T47D (cell line): ENCODE results near the gene CACTIN.

Experiments
- DNase-seq, 2 experiments: peaks; one replicate each; pipeline versions ENCODE4 v3.0.0 to v3.0.0-alpha.2; 2011 to 2012; ENCODE audit warnings: low read depth in 1 of 2, low spot score in 1 of 2
- JUND ChIP-seq: IDR thresholded peaks from 2 replicates; pipeline ENCODE4 v1.6.1; 2012; ENCODE audit warnings: low read depth
- in situ Hi-C: cut with HindIII; loops from 2 replicates; pipeline ENCODE4 v1.10.0; 2016; ENCODE audit warnings: low sequenced_read_pairs, low pct_unique_long_range_greater_than_20kb

CACTIN gene

DNA sequence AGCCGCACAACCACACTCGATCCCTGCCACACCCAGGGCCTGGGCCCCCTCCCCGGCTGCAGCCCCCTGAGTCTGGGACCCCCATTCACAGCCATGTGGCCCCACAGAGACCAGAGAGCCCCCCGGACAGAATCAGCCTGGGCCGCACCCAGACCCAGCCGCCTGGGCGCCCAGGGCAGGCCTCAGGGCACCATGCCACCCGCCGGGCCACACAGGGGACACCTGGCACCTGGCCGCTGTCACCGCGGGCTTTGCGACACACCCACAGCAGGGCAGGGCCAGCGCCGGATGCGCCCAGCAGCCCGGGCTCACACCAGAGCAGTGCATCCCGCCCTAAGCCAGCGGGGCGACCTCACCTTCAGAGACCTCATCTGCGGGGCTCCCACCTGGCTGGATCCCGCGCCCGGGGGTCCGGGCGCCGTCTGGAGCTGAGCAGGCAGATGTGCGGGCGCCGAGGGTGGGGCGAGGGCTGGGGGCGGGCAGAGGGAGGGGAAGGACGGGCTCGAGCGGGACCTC lies 20.4 kb downstream of the CACTIN start:
- TF ChIP-seq JUND = no peak
- in situ Hi-C loops = no loop called here
- peak; percentile 73 to 75 for DNase-seq

DNA sequence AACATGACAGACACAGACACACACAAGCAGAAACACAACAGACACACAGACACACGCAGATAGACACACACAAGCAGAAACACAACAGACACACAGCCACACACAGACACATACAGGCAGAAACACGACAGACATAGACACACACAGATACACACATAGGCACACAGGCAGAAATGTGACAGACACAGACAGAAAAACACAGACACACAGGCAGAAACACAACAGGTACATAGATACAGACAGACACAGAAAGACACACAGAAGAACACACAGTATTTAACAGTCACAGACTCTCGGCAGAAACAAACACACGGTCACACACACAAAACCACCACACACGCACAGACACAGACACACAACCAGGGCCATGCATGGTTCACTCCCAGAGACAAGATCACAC lies 20.8 kb downstream of the CACTIN start:
- in situ Hi-C loops = no loop called here
- no peak for TF ChIP-seq JUND
- no peak for DNase-seq

DNA sequence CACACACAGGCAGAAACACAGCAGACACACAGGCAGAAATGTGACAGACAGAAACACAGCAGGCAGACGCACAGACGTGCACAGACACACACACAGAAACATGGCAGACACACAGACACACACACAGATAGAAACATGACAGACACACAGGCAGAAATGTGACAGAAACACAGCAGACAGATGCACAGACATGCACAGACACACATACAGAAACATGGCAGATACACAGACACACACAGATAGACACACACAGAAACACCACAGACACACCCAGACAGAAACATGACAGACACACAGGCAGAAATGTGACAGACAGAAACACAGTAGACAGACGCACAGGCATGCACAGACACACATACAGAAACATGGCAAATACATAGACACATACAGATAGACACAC lies 21.2 kb downstream of the CACTIN start:
- no peak for DNase-seq
- in situ Hi-C loops = no loop called here
- TF ChIP-seq JUND = no peak

DNA sequence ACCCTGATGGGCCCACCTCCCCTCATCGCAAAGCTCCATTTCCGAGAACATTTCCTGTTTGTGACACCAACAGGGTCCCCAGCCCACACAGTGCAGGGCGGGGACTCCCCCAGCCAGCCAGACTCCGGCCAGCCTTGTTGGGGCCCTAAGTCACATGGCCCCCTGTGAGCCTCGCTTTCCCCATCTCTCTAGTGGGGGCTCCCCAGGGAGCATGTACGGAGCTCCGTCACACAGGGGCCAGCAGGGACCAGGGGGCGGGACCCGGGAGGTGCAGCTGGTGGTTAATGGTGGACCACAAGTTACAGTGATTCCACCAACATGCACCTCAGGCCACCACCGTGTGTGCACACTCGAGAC lies 21.6 kb downstream of the CACTIN start:
- in situ Hi-C loops = no loop called here

GRCh38 chr19:3604227-3604986 lies 22.2 kb downstream of the CACTIN start:
- in situ Hi-C loops = no loop called here
- DNase-seq = no peak
- no peak for TF ChIP-seq JUND

More for the DNA sequence above, 21.6 kb downstream of the CACTIN start:
- no peak for DNase-seq
- TF ChIP-seq JUND = no peak

DNA sequence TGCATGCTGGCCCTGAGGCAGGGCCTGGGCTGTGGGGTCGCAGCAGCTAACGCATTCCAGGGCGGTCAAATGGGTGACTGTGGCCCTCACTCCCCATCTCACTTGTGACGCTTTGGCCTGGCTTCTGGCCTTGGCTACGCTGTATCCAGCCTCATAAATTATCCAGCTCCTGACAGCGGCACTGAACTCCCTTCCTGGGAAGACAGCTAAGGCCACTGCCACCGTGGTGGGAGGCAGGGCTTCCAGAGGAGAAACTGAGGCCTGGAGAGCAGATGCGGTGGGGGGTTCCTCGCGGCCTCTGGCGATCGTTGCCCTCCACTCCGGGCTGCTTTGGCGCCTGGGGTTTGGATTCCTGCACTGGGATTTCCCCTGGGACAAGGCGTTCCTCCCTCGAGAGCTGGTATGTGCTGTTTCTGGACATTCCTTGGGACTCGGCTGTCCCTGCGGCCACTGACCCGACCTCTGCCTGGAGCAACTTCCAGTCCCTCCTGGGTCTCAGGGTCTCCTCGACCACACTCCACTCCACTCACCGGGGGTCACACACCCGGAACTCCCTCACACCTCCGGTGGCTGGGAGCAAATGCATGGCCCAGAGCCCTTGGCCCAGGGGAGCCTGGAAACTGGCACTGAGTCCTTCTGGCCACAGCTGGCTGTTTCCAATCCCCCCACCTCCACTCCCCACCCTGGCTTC lies 23.3 kb downstream of the CACTIN start:
- DNase-seq = no peak
- no peak for TF ChIP-seq JUND
- in situ Hi-C loops = no loop called here

GRCh38 chr19:3601021-3601420 lies 25.6 kb downstream of the CACTIN start:
- no peak for TF ChIP-seq JUND
- in situ Hi-C loops = no loop called here
- no peak for DNase-seq

- TF ChIP-seq JUND = no peak
- in situ Hi-C loops = no loop called here
These were observed 26.8 kb downstream of the CACTIN start for GRCh38 chr19:3599776-3600187.

GRCh38 chr19:3595521-3596061 lies 31.0 kb downstream of the CACTIN start:
- in situ Hi-C loops = no loop called here
- TF ChIP-seq JUND = no peak
- DNase-seq = no peak

More at GRCh38 chr19:3599776-3600187, 26.8 kb downstream of the CACTIN start:
- no peak for DNase-seq

GRCh38 chr19:3593156-3593555 lies 33.4 kb downstream of the CACTIN start:
- TF ChIP-seq JUND = no peak
- in situ Hi-C loops = no loop called here
- no peak for DNase-seq

GRCh38 chr19:3591876-3592613 lies 34.5 kb downstream of the CACTIN start:
- in situ Hi-C loops = no loop called here
- no peak for DNase-seq
- TF ChIP-seq JUND = no peak

DNA sequence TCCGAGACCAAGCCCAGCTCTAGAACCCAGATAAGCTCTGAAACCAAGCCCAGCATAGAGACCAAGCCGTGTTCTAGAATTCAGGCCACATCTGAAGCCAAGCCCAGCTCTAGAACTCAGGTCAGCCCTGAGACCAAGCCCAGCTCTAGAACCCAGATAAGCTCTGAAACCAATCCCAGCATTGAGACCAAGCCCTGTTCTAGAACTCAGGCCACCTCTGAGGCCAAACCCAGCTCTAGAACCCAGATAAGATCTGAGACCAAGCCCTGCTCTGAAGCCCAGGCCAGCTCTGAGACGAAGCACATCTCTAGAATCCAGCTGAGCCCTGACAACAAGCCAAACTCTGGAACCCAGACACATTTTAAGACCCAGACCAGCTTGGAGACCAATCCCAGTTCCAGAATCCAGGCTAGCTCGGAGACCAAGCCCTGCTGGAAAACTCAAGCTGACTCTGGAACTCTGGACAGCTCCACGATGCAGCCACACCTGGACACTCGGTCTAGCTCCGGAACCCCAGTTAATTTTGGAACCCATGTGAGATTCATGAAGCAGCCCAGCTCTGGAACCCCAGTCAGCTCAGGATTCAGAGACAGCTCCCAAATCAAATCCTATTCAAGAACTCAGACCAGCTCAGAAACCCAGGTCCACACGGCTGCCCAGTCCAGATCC lies 35.5 kb downstream of the CACTIN start:
- no peak for DNase-seq
- TF ChIP-seq JUND = no peak
- in situ Hi-C loops = no loop called here
